HepG2 (cell line): ENCODE measurements around the gene ANGPTL7. TPM values are rescaled to one million over a fixed set of nuclear protein-coding genes. Genes with fewer than 3 reads are reported as not detected.

Source experiments
- ATAC-seq: fragments of 200-7000 bp; cut with Tn5 transposase; 3 replicates; pipeline ENCODE4 v1.9.1; 2020; ENCODE audit warnings: mild to moderate bottlenecking, moderate library complexity
- BruUV-seq: library from RNA; stranded (reverse); fragments of 400-500 nt; replicated peaks from 2 replicates; lab custom pipeline; 2021; lab: Mats Ljungman, UMichigan
- CTCF ChIA-PET: fragments of 300-600 bp; formaldehyde crosslinking; extraction: SDS; loops from one replicate; lab custom pipeline; 2021; ENCODE audit warnings: low total read pairs, inconsistent platforms, low intra/inter-chr PET ratio; lab: Yijun Ruan, JAX
- POLR2A ChIA-PET: fragments of 350-600 bp; sonication (Branson Sonifier 250); formaldehyde crosslinking; loops from one replicate; lab custom pipeline; 2020; ENCODE audit warnings: antibody characterized with exemption, inconsistent platforms; lab: Yijun Ruan, JAX
- DNase-seq: peaks from one replicate; pipeline ENCODE4 v3.0.0-alpha.2; 2015; ENCODE audit warnings: low spot score
- FAIRE-seq: peaks from 3 replicates; lab custom pipeline; 2011; peaks lifted over from hg19 to GRCh38; lab: Jason Lieb, UNC
- H2AFZ ChIP-seq: one replicate; pipeline ENCODE4 v1.6.1; 2011; ENCODE audit warnings: low read length, inconsistent platforms
- H3K27ac ChIP-seq: fragments of 300-600 bp; 3 replicates; pipeline ENCODE4 v1.8.0; 2011; ENCODE audit warnings: mixed run types, mild to moderate bottlenecking, mixed read lengths, low read length, inconsistent platforms; ENCODE audit not compliant: insufficient read depth; ENCODE audit errors: extremely low read length
- H3K27me3 ChIP-seq, 2 experiments: fragments of 200-600 bp in 1 of 2; 2 replicates in 1 of 2; 3 replicates in 1 of 2; pipeline versions ENCODE4 v1.6.0 to v1.8.0; 2011; ENCODE audit warnings: low read length in 2 of 2, mild to moderate bottlenecking in 2 of 2, moderate library complexity in 2 of 2, inconsistent platforms in 1 of 2; ENCODE audit not compliant: insufficient read depth in 2 of 2, control insufficient read depth in 1 of 2
- H3K36me3 ChIP-seq, 2 experiments: fragments of 200-600 bp in 1 of 2; replicated peaks in 1 of 2; 2 replicates in 1 of 2; 3 replicates in 1 of 2; pipeline versions ENCODE4 v1.5.1 to v1.8.0; 2011; ENCODE audit warnings: low read length in 2 of 2, inconsistent platforms in 1 of 2; ENCODE audit not compliant: insufficient read depth in 2 of 2, control insufficient read depth in 1 of 2
- H3K4me1 ChIP-seq: 2 replicates; pipeline ENCODE4 v1.5.1; 2012; ENCODE audit warnings: low read length, inconsistent platforms; ENCODE audit not compliant: insufficient read depth
- H3K4me2 ChIP-seq: 2 replicates; pipeline ENCODE4 v1.6.0; 2011; ENCODE audit warnings: low read depth, low read length, inconsistent platforms
- H3K4me3 ChIP-seq, 3 experiments: fragments of 200-600 bp in 1 of 3; sonication (generic), shearing (Covaris generic) in 1 of 3; replicated peaks in 1 of 3; 2 replicates each; pipeline ENCODE4 v1.5.1; 2011 to 2016; ENCODE audit warnings: low read length in 3 of 3, inconsistent platforms in 2 of 3, low read depth in 2 of 3, mild to moderate bottlenecking in 2 of 3, control low read depth in 1 of 3, mixed read lengths in 1 of 3; ENCODE audit not compliant: insufficient read depth in 1 of 3
- H3K79me2 ChIP-seq: one replicate; pipeline ENCODE4 v1.6.1; 2011; ENCODE audit warnings: low read length, inconsistent platforms; ENCODE audit not compliant: insufficient read depth
- H3K9ac ChIP-seq: 2 replicates; pipeline ENCODE4 v1.6.0; 2011; ENCODE audit warnings: mild to moderate bottlenecking, low read depth, low read length, inconsistent platforms; ENCODE audit not compliant: insufficient read depth
- H3K9me3 ChIP-seq: 2 replicates; pipeline ENCODE4 v1.5.1; 2012; ENCODE audit warnings: mild to moderate bottlenecking, low read length
- H4K20me1 ChIP-seq: 2 replicates; pipeline ENCODE4 v1.6.0; 2011; ENCODE audit warnings: inconsistent platforms, mild to moderate bottlenecking, low read length, moderate library complexity; ENCODE audit not compliant: insufficient read depth
- MIER2 ChIP-seq: IDR thresholded peaks from 2 replicates; pipeline ENCODE4 v1.6.1; 2016; ENCODE audit warnings: missing biosample characterization, missing genetic modification reagents
- SNAI1 ChIP-seq: sonication (generic); formaldehyde crosslinking; IDR thresholded peaks from 2 replicates; pipeline ENCODE4 v1.5.0; 2020; ENCODE audit warnings: mild to moderate bottlenecking, missing genetic modification reagents, borderline replicate concordance
- ZNF20 ChIP-seq: sonication (generic); formaldehyde crosslinking; IDR thresholded peaks from 2 replicates; pipeline ENCODE4 v1.4.0; 2020; ENCODE audit warnings: mild to moderate bottlenecking, moderate library complexity, missing genetic modification reagents
- whole genome bisulfite sequencing: methylation state at CpG from one replicate; pipeline ENCODE4 v1.1.6; 2017; ENCODE audit warnings: low lambda C conversion rate; 5-methylcytosine and 5-hydroxymethylcytosine counted together
- in situ Hi-C: cut with HindIII; loops from 2 replicates; pipeline ENCODE4 v1.10.0; 2017; ENCODE audit warnings: low pct_unique_long_range_greater_than_20kb; ENCODE audit not compliant: extremely low pct_ligation_motif_present
- intact Hi-C: fragments of 100-400 bp; cut with micrococcal nuclease; formaldehyde crosslinking; loops from one replicate; pipeline ENCODE4 v1.10.0; 2022; ENCODE audit not compliant: unreplicated experiment
- polyA plus RNA-seq, 8 experiments: library from polyadenylated mRNA; depleted of rRNA in 3 of 8; stranded (reverse) in 7 of 8; unstranded in 1 of 8; fragments of >200 nt; fragmentation: Illumina TruSeq in 4 of 8; extraction: Trizol in 4 of 8; gene quantifications; 2 replicates each; pipeline versions ENCODE4 v1.2.1 to v1.2.3, GENCODE V29; 2011 to 2016; ENCODE audit warnings: low read depth in 4 of 8, missing spikeins in 1 of 8, mixed read lengths in 1 of 8; ENCODE audit not compliant: insufficient read depth in 1 of 8
- total RNA-seq, 5 experiments: library from RNA; depleted of rRNA; stranded (reverse); fragments of >200 nt; fragmentation: Illumina TruSeq; extraction: Trizol; gene quantifications; 2 replicates each; pipeline ENCODE4 v1.2.3, GENCODE V29; 2016; ENCODE audit warnings: low read depth in 1 of 5
- TF ChIP-seq, protein P1 (sequence below), 2 experiments: IDR thresholded peaks; 2 replicates each; pipeline ENCODE4 v1.6.1; 2011 to 2012; ENCODE audit warnings: low read length in 2 of 2, borderline replicate concordance in 1 of 2, low read depth in 1 of 2, mild to moderate bottlenecking in 1 of 2, moderate library complexity in 1 of 2

ANGPTL7 gene
- total and polyA plus RNA-seq, 2 of the 13 experiments (the other 11 are each of a cell fraction or from before 2014, with no cell fraction given), result not detected

DNA sequence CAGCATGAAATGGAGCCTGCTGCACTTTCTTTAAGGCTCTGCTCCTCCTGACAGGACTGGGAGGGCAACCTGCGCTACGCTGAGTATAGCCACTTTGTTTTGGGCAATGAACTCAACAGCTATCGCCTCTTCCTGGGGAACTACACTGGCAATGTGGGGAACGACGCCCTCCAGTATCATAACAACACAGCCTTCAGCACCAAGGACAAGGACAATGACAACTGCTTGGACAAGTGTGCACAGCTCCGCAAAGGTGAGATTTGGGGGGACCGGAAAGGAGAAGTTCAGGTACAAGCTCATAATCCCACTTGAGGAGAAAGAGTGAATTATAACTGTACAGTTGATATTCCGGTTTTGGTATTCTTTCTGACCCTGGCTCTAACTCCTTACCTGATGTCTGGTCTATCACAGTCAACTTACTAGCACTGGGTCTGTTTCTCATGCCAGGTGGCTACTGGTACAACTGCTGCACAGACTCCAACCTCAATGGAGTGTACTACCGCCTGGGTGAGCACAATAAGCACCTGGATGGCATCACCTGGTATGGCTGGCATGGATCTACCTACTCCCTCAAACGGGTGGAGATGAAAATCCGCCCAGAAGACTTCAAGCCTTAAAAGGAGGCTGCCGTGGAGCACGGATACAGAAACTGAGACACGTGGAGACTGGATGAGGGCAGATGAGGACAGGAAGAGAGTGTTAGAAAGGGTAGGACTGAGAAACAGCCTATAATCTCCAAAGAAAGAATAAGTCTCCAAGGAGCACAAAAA lies 5.4 kb downstream of the ANGPTL7 start:
- no peaks in the 10 kb centered on the region for H3K4me1 ChIP-seq
- 97% methylated on average over 14 of the region's 14 CpGs for WGBS
- H4K20me1 ChIP-seq, result no peaks in the 10 kb centered on the region
- POLR2A ChIA-PET, result no interaction called here
- FAIRE-seq (no peak), DNase-seq (no peak), ATAC-seq (no peak)
- no peak overlapping the region for H3K9ac ChIP-seq
- CTCF ChIA-PET, result no interaction called here
- intact Hi-C loops, result no loop called here
- in situ Hi-C loops, result no loop called here
- H3K36me3 ChIP-seq, result peaks cover 29 to 69% of the 10 kb centered on the region in 2 experiments
- no peaks in the 10 kb centered on the region for H3K27me3 ChIP-seq
- TF ChIP-seq ZNF20 (CRISPR knock-in tag) (no peak), SNAI1 (CRISPR knock-in tag) (no peak), MIER2 (CRISPR knock-in tag) (peak; percentile 59; the same call in 1 of the 2 replicates)
- TF ChIP-seq, protein P1, sequence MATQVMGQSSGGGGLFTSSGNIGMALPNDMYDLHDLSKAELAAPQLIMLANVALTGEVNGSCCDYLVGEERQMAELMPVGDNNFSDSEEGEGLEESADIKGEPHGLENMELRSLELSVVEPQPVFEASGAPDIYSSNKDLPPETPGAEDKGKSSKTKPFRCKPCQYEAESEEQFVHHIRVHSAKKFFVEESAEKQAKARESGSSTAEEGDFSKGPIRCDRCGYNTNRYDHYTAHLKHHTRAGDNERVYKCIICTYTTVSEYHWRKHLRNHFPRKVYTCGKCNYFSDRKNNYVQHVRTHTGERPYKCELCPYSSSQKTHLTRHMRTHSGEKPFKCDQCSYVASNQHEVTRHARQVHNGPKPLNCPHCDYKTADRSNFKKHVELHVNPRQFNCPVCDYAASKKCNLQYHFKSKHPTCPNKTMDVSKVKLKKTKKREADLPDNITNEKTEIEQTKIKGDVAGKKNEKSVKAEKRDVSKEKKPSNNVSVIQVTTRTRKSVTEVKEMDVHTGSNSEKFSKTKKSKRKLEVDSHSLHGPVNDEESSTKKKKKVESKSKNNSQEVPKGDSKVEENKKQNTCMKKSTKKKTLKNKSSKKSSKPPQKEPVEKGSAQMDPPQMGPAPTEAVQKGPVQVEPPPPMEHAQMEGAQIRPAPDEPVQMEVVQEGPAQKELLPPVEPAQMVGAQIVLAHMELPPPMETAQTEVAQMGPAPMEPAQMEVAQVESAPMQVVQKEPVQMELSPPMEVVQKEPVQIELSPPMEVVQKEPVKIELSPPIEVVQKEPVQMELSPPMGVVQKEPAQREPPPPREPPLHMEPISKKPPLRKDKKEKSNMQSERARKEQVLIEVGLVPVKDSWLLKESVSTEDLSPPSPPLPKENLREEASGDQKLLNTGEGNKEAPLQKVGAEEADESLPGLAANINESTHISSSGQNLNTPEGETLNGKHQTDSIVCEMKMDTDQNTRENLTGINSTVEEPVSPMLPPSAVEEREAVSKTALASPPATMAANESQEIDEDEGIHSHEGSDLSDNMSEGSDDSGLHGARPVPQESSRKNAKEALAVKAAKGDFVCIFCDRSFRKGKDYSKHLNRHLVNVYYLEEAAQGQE (IDR thresholded peaks at IDR 0.05; ENCODE audit: borderline replicate concordance in 1 of 2, low read depth in 1 of 2, low read length in 2 of 2), result peak; percentile 33 to 84
- no peaks in the 10 kb centered on the region for H3K9me3 ChIP-seq
- no TSS peak for BruUV-seq
- H3K4me3 ChIP-seq, result no peak overlapping the region
- no peak overlapping the region for H3K4me2 ChIP-seq
- no peaks in the 10 kb centered on the region for H3K79me2 ChIP-seq
- H2AFZ ChIP-seq, result no peak overlapping the region
- no peak overlapping the region for H3K27ac ChIP-seq
